GM12865 (cell line): ENCODE results near the gene SGTA.
"Not testable (repeated sequence)": the region's sequence is repeated elsewhere in the genome, so short reads cannot be mapped to it uniquely, and the experiment has no call there.

Source experiments
- DNase-seq: peaks from one replicate; pipeline ENCODE4 v3.0.0; 2010; ENCODE audit warnings: low read depth
- H3K4me3 ChIP-seq: 2 replicates; pipeline ENCODE4 v1.5.1; 2011; ENCODE audit warnings: mild to moderate bottlenecking, low read depth, low read length, control low read depth
- CTCF ChIP-seq: IDR thresholded peaks from 2 replicates; pipeline ENCODE4 v1.5.1; 2011; ENCODE audit warnings: low read length, control low read depth, low read depth, inconsistent platforms; ENCODE audit not compliant: insufficient read depth; ENCODE audit errors: missing control alignments

SGTA gene

GRCh38 chr19:2820112-2820702, 37.1 kb upstream of the SGTA start:
- TF ChIP-seq CTCF = no peak
- peak overlapping the region; percentile 76 for H3K4me3 ChIP-seq
- no peak for DNase-seq

GRCh38 chr19:2819540-2820111, 36.6 kb upstream of the SGTA start, which contains the start of gene ZNF554:
Gene ZNF554, plus strand, starts transcription at chr19:2819868. Its CDS starts 204 bp downstream, at chr19:2820072.
- peak; percentile 98 for TF ChIP-seq CTCF
- DNase-seq = peak; percentile 98
- H3K4me3 ChIP-seq = peak within 1 kb of the TSS; percentile 76

GRCh38 chr19:2817237-2817829, 34.3 kb upstream of the SGTA start:
- H3K4me3 ChIP-seq, DNase-seq: not testable (repeated sequence)

GRCh38 chr19:2816641-2817040, 33.6 kb upstream of the SGTA start:
- no peak for TF ChIP-seq CTCF
- DNase-seq = no peak
- no peak overlapping the region for H3K4me3 ChIP-seq

GRCh38 chr19:2815923-2816322, 32.9 kb upstream of the SGTA start:
- DNase-seq = no peak
- no peak for TF ChIP-seq CTCF
- H3K4me3 ChIP-seq = no peak overlapping the region

- no peak overlapping the region for H3K4me3 ChIP-seq
- TF ChIP-seq CTCF = no peak
- DNase-seq = no peak
Observed at GRCh38 chr19:2815191-2815614, 32.1 kb upstream of the SGTA start.

- no peak for DNase-seq
- no peak overlapping the region for H3K4me3 ChIP-seq
- TF ChIP-seq CTCF = no peak
Observed at GRCh38 chr19:2814426-2814825, 31.4 kb upstream of the SGTA start.
